GM12892 (cell line): ENCODE data around the gene ATPAF2.

Experiments
- POLR2A ChIP-seq: IDR thresholded peaks from 2 replicates; pipeline ENCODE4 v1.6.1; 2011; ENCODE audit warnings: low read depth, low read length, control low read depth
- POLR2AphosphoS5 ChIP-seq: IDR thresholded peaks from 2 replicates; pipeline ENCODE4 v1.6.1; 2011; ENCODE audit warnings: low read depth, low read length, control low read depth
- TAF1 ChIP-seq: IDR thresholded peaks from 2 replicates; pipeline ENCODE4 v1.6.1; 2011; ENCODE audit warnings: low read depth, mild to moderate bottlenecking, control low read depth, low read length, borderline replicate concordance

GRCh38 chr17:17979778-17980177, 59.2 kb downstream of the ATPAF2 start:
- TF ChIP-seq POLR2AphosphoS5, result no peak
- no peak for TF ChIP-seq TAF1
- no peak for TF ChIP-seq POLR2A
